MCF 10A (cell line): ENCODE measurements around the gene ZIC3. TPM values are rescaled to one million over a fixed set of nuclear protein-coding genes. Genes with fewer than 3 reads are reported as not detected.

Experiments
- BruUV-seq: library from RNA; stranded (reverse); fragments of 400-500 nt; replicated peaks from 2 replicates; lab custom pipeline; 2021; lab: Mats Ljungman, UMichigan
- CTCF ChIA-PET: fragments of 300-600 bp; sonication (Branson Sonifier 250); formaldehyde crosslinking; extraction: SDS; loops from one replicate; lab custom pipeline; 2021; ENCODE audit warnings: antibody characterized with exemption, inconsistent platforms; lab: Yijun Ruan, JAX
- POLR2A ChIA-PET: fragments of 300-600, 350-650 bp; sonication (Branson Sonifier 250); formaldehyde crosslinking; extraction: SDS; loops from one replicate; lab custom pipeline; 2020; ENCODE audit warnings: antibody characterized with exemption, inconsistent platforms; lab: Yijun Ruan, JAX
- DNase-seq: peaks from one replicate; pipeline ENCODE4 v3.0.0-alpha.2; 2018; ENCODE audit not compliant: unreplicated experiment
- H3K27ac Mint-ChIP-seq: one replicate; pipeline ENCODE4 v1.8.0; 2022; ENCODE audit warnings: mild to moderate bottlenecking, low read depth, mixed read lengths; ENCODE audit not compliant: unreplicated experiment
- H3K27me3 Mint-ChIP-seq: one replicate; pipeline ENCODE4 v1.8.0; 2022; ENCODE audit warnings: mixed read lengths; ENCODE audit not compliant: insufficient read depth, unreplicated experiment
- H3K36me3 Mint-ChIP-seq: one replicate; pipeline ENCODE4 v1.8.0; 2022; ENCODE audit warnings: mild to moderate bottlenecking, moderate library complexity, mixed read lengths; ENCODE audit not compliant: insufficient read depth, unreplicated experiment
- H3K4me1 Mint-ChIP-seq: one replicate; pipeline ENCODE4 v1.8.0; 2022; ENCODE audit warnings: mixed read lengths; ENCODE audit not compliant: insufficient read depth, unreplicated experiment
- H3K4me3 Mint-ChIP-seq: one replicate; pipeline ENCODE4 v1.8.0; 2022; ENCODE audit warnings: mild to moderate bottlenecking, moderate library complexity, mixed read lengths; ENCODE audit not compliant: unreplicated experiment
- H3K9me3 Mint-ChIP-seq: one replicate; pipeline ENCODE4 v1.8.0; 2022; ENCODE audit warnings: mixed read lengths; ENCODE audit not compliant: unreplicated experiment
- CTCF ChIP-seq: fragments of 200-600 bp; IDR thresholded peaks from one replicate; pipeline ENCODE4 v1.8.0; 2022; ENCODE audit warnings: antibody characterized with exemption, mild to moderate bottlenecking; ENCODE audit not compliant: unreplicated experiment
- intact Hi-C: fragments of 100-400 bp; cut with micrococcal nuclease; formaldehyde crosslinking; loops from 2 replicates; pipeline ENCODE4 v1.14.1; 2022
- total RNA-seq: library from RNA; stranded (reverse); gene quantifications from 2 replicates; pipeline ENCODE4 v1.2.3, GENCODE V29; 2022

The ZIC3 gene
- total RNA-seq, 1 experiment from 2014 or later, result not detected

- H3K9me3 Mint-ChIP-seq, result peaks cover 15% of the 10 kb centered on the region
- no peak overlapping the region for H3K27ac Mint-ChIP-seq
- no peaks in the 10 kb centered on the region for H3K27me3 Mint-ChIP-seq
- no peak overlapping the region for H3K4me3 Mint-ChIP-seq
- POLR2A ChIA-PET, result no interaction called here
- CTCF ChIA-PET, result interaction anchor here (0.6 kb wide), 1 partner anchor 13 kb away, joined by 3 read pairs; no protein-coding TSS in a partner anchor
- H3K36me3 Mint-ChIP-seq, result peaks cover 6% of the 10 kb centered on the region
- TF ChIP-seq CTCF, result no peak
- no TSS peak for BruUV-seq
- intact Hi-C loops, result no loop called here
- DNase-seq, result no peak
- no peaks in the 10 kb centered on the region for H3K4me1 Mint-ChIP-seq
These were observed 18.6 kb upstream of the ZIC3 start for GRCh38 chrX:137547291-137547690.

- Mint-ChIP-seq H3K4me3 (no peak overlapping the region), H3K9me3 (peaks cover 15% of the 10 kb centered on the region), H3K27ac (no peak overlapping the region), H3K27me3 (no peaks in the 10 kb centered on the region), H3K4me1 (no peaks in the 10 kb centered on the region), H3K36me3 (peaks cover 6% of the 10 kb centered on the region)
- intact Hi-C loops, result no loop called here
- TF ChIP-seq CTCF, result no peak
- ChIA-PET CTCF (no interaction called here), POLR2A (no interaction called here)
- DNase-seq, result no peak
- BruUV-seq, result no TSS peak
These were observed 17.7 kb upstream of the ZIC3 start for GRCh38 chrX:137548261-137548660.

- no peak for TF ChIP-seq CTCF
- Mint-ChIP-seq H3K27ac (no peak overlapping the region), H3K4me1 (no peaks in the 10 kb centered on the region), H3K9me3 (peaks cover 15% of the 10 kb centered on the region), H3K4me3 (no peak overlapping the region), H3K36me3 (peaks cover 6% of the 10 kb centered on the region), H3K27me3 (no peaks in the 10 kb centered on the region)
- intact Hi-C loops, result no loop called here
- no peak for DNase-seq
- ChIA-PET CTCF (no interaction called here), POLR2A (no interaction called here)
- no TSS peak for BruUV-seq
These were observed 16.9 kb upstream of the ZIC3 start for GRCh38 chrX:137549073-137549472.

GRCh38 chrX:137549851-137550664, 15.9 kb upstream of the ZIC3 start:
- H3K27me3 Mint-ChIP-seq, result no peaks in the 10 kb centered on the region
- CTCF ChIA-PET, result no interaction called here
- H3K4me1 Mint-ChIP-seq, result no peaks in the 10 kb centered on the region
- peaks cover 6% of the 10 kb centered on the region for H3K36me3 Mint-ChIP-seq
- TF ChIP-seq CTCF, result no peak
- no peak overlapping the region for H3K4me3 Mint-ChIP-seq
- intact Hi-C loops, result no loop called here
- H3K27ac Mint-ChIP-seq, result no peak overlapping the region
- H3K9me3 Mint-ChIP-seq, result peaks cover 9% of the 10 kb centered on the region
- no peak for DNase-seq
- POLR2A ChIA-PET, result no interaction called here
- BruUV-seq, result no TSS peak
